Coronary artery (tissue), 2 donors: ENCODE measurements around the gene IGF2R.

Experiments
- DNase-seq: peaks from one replicate; pipeline ENCODE4 v3.0.0-alpha.2; 2017; ENCODE audit warnings: low spot score
- H3K27ac ChIP-seq, 2 donors: fragments of 200-600 bp; sonication (generic); one replicate each; pipeline ENCODE4 v1.5.1; 2016 to 2019
- H3K4me3 ChIP-seq: fragments of 200-600 bp; sonication (generic); 2 replicates; pipeline ENCODE4 v1.5.1; 2016; ENCODE audit warnings: mild to moderate bottlenecking, moderate library complexity
- CTCF ChIP-seq: fragments of 200-600 bp; sonication (generic); IDR thresholded peaks from one replicate; pipeline ENCODE4 v1.5.1; 2019; ENCODE audit warnings: antibody characterized with exemption

The IGF2R gene

GRCh38 chr6:160043784-160044183 lies 74.9 kb downstream of the IGF2R start:
- DNase-seq: no peak
- Histone ChIP-seq H3K27ac (peak overlapping the region; percentile 73 to 83), H3K4me3 (no peak overlapping the region)
- no peak for TF ChIP-seq CTCF

GRCh38 chr6:160044687-160045086 lies 75.8 kb downstream of the IGF2R start:
- H3K27ac ChIP-seq: no peak overlapping the region
- DNase-seq: no peak
- H3K4me3 ChIP-seq: no peak overlapping the region
- no peak for TF ChIP-seq CTCF

GRCh38 chr6:160048471-160048870 lies 79.6 kb downstream of the IGF2R start:
- H3K4me3 ChIP-seq: no peak overlapping the region
- DNase-seq: no peak

GRCh38 chr6:160049346-160049745 lies 80.5 kb downstream of the IGF2R start:
- no peak overlapping the region for H3K4me3 ChIP-seq
- no peak overlapping the region for H3K27ac ChIP-seq
- no peak for TF ChIP-seq CTCF
- no peak for DNase-seq

More at GRCh38 chr6:160048471-160048870, 79.6 kb downstream of the IGF2R start:
- H3K27ac ChIP-seq: no peak overlapping the region
- TF ChIP-seq CTCF: no peak

- Histone ChIP-seq H3K27ac (no peak overlapping the region), H3K4me3 (no peak overlapping the region)
- TF ChIP-seq CTCF: no peak
- DNase-seq: no peak
Measured at GRCh38 chr6:160050022-160050421, 81.1 kb downstream of the IGF2R start.

- no peak overlapping the region for H3K27ac ChIP-seq
- no peak for TF ChIP-seq CTCF
- no peak for DNase-seq
- no peak overlapping the region for H3K4me3 ChIP-seq
Measured at GRCh38 chr6:160051390-160051789, 82.5 kb downstream of the IGF2R start.

GRCh38 chr6:160054271-160054670 lies 85.4 kb downstream of the IGF2R start:
- Histone ChIP-seq H3K4me3 (no peak overlapping the region), H3K27ac (no peak overlapping the region)
- no peak for TF ChIP-seq CTCF
- DNase-seq: no peak
